Activated CD8-positive, alpha-beta memory T cell treated with anti-CD3 and anti-CD28 coated beads for 4 hours (primary cell): ENCODE results near the gene ZNF662.
"Not testable (repeated sequence)": the region's sequence is repeated elsewhere in the genome, so short reads cannot be mapped to it uniquely, and the experiment has no call there.

Experiments
- DNase-seq, 2 donors: peaks; one replicate each; pipeline ENCODE4 v3.0.0-alpha.2; 2020; ENCODE audit warnings: low read depth in 2 of 2

ZNF662 gene

GRCh38 chr3:42906070-42906847, at the start of gene ZNF662:
ZNF662 (plus strand) TSS chr3:42906142; CDS start chr3:42908115, 1,973 bp downstream.
- no peak for DNase-seq

GRCh38 chr3:42856544-42856943, 49.4 kb upstream of the ZNF662 start:
- DNase-seq, result no peak

GRCh38 chr3:42864321-42864950, 41.5 kb upstream of the ZNF662 start:
- no peak for DNase-seq

GRCh38 chr3:42865256-42865655, 40.7 kb upstream of the ZNF662 start:
- DNase-seq, result no peak

GRCh38 chr3:42867138-42867537, 38.8 kb upstream of the ZNF662 start:
- no peak for DNase-seq

GRCh38 chr3:42868841-42869240, 37.1 kb upstream of the ZNF662 start:
- no peak for DNase-seq

- no peak for DNase-seq
Observed at GRCh38 chr3:42871592-42872196, 34.2 kb upstream of the ZNF662 start.

- no peak for DNase-seq
Observed at GRCh38 chr3:42872718-42873117, 33.2 kb upstream of the ZNF662 start.

- DNase-seq, result no peak
Observed at GRCh38 chr3:42873221-42873982, 32.5 kb upstream of the ZNF662 start.

GRCh38 chr3:42874749-42875148, 31.2 kb upstream of the ZNF662 start:
- DNase-seq, result no peak

- DNase-seq, result no peak
Observed at GRCh38 chr3:42875325-42876151, 30.4 kb upstream of the ZNF662 start, which contains the start of gene CYP8B1. CYP8B1 (minus strand) TSS chr3:42875879; CDS start chr3:42875816, 63 bp downstream.

GRCh38 chr3:42876401-42876800, 29.5 kb upstream of the ZNF662 start:
- no peak for DNase-seq

GRCh38 chr3:42876940-42877720, 28.8 kb upstream of the ZNF662 start:
- no peak for DNase-seq

- DNase-seq, result no peak
Observed at GRCh38 chr3:42877881-42878280, 28.1 kb upstream of the ZNF662 start.

GRCh38 chr3:42880183-42880582, 25.8 kb upstream of the ZNF662 start:
- DNase-seq, result no peak

GRCh38 chr3:42880601-42881451, 25.1 kb upstream of the ZNF662 start:
- peak; percentile 69 to 76 for DNase-seq

- not testable (repeated sequence) for DNase-seq
Observed at GRCh38 chr3:42883251-42883930, 22.6 kb upstream of the ZNF662 start.

- no peak for DNase-seq
Observed at GRCh38 chr3:42884324-42884723, 21.6 kb upstream of the ZNF662 start.

- no peak for DNase-seq
Observed at GRCh38 chr3:42886294-42886822, 19.6 kb upstream of the ZNF662 start.
